Thyroid gland (tissue), 4 donors: ENCODE results near the gene STEAP4.

ENCODE experiments used
- POLR2A ChIP-seq, 2 donors: fragments of 450-650 bp; IDR thresholded peaks; one replicate each; pipeline ENCODE4 v1.6.1; 2017; ENCODE audit warnings: antibody characterized with exemption in 2 of 2, mild to moderate bottlenecking in 2 of 2, moderate library complexity in 1 of 2
- TF ChIP-seq, protein P1 (sequence below), 6 experiments: fragments of 200-600 bp in 3 of 6; fragments of 450-650 bp in 3 of 6; sonication (generic) in 3 of 6; IDR thresholded peaks; one replicate each; pipeline ENCODE4 v1.5.1; 2016 to 2019; ENCODE audit warnings: antibody characterized with exemption in 6 of 6, mild to moderate bottlenecking in 2 of 6, inconsistent platforms in 1 of 6, moderate library complexity in 1 of 6

DNA sequence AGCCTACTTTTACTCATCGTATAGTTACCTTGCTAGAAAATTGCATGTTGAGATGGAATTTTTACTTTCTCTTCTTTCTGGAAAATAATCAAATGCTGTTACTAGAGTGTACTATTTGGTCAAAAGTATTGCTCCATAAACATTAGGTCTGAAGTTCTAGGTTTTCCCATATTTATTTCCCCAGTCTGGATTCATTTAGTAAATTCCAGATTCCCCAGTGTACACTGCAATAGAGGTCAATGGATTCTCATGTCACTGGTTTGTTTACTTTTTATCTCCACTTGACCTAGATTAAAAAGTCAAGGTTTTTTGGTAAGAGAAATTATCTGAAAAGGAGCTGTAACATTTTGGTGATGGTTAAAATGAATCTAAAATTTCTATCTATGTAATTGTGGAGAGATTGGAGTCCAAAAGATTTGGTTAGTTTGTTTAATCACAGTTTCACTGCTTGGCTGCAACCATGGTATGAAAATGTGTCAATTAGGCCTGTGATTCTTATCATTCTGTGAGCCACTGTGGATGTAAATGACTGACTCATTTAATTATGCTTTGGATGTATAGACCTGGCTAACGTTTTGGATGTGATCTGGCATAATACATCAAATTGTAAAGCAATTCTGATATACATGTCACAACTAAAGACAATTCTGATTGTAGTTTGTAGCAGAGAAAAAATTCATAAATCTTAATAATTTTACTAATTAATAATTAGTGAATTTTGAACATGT, 32.7 kb upstream of the STEAP4 start:
- TF ChIP-seq, protein P1, sequence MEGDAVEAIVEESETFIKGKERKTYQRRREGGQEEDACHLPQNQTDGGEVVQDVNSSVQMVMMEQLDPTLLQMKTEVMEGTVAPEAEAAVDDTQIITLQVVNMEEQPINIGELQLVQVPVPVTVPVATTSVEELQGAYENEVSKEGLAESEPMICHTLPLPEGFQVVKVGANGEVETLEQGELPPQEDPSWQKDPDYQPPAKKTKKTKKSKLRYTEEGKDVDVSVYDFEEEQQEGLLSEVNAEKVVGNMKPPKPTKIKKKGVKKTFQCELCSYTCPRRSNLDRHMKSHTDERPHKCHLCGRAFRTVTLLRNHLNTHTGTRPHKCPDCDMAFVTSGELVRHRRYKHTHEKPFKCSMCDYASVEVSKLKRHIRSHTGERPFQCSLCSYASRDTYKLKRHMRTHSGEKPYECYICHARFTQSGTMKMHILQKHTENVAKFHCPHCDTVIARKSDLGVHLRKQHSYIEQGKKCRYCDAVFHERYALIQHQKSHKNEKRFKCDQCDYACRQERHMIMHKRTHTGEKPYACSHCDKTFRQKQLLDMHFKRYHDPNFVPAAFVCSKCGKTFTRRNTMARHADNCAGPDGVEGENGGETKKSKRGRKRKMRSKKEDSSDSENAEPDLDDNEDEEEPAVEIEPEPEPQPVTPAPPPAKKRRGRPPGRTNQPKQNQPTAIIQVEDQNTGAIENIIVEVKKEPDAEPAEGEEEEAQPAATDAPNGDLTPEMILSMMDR (IDR thresholded peaks at IDR 0.05), result no peak
- no peak for TF ChIP-seq POLR2A (IDR thresholded peaks at IDR 0.05)
